Neutrophil (primary cell): ENCODE data around the gene SPATA6L.

Experiments used
- H3K27ac ChIP-seq: fragments of 200-600 bp; sonication (generic); 2 replicates; pipeline ENCODE4 v1.5.1; 2016; ENCODE audit warnings: mild to moderate bottlenecking, moderate library complexity
- H3K27me3 ChIP-seq: fragments of 200-600 bp; sonication (generic); 2 replicates; pipeline ENCODE4 v1.6.0; 2016; ENCODE audit warnings: mild to moderate bottlenecking
- H3K36me3 ChIP-seq: fragments of 200-600 bp; sonication (generic); 2 replicates; pipeline ENCODE4 v1.5.1; 2017
- H3K4me1 ChIP-seq, 2 experiments: fragments of 200-600 bp in 1 of 2; sonication (generic) in 1 of 2; 1 replicate in 1 of 2; 2 replicates in 1 of 2; pipeline versions ENCODE4 v1.5.1 to v1.6.1; 2013 to 2016; ENCODE audit warnings: low read depth in 1 of 2, low read length in 1 of 2, mild to moderate bottlenecking in 1 of 2, moderate library complexity in 1 of 2; ENCODE audit not compliant: control insufficient read depth in 1 of 2, insufficient read depth in 1 of 2
- H3K4me3 ChIP-seq, 2 experiments: fragments of 200-600 bp in 1 of 2; sonication (generic) in 1 of 2; 1 replicate in 1 of 2; 2 replicates in 1 of 2; pipeline ENCODE4 v1.5.1; 2013 to 2016; ENCODE audit warnings: low read depth in 1 of 2, low read length in 1 of 2, mild to moderate bottlenecking in 1 of 2, moderate library complexity in 1 of 2
- H3K9me3 ChIP-seq: fragments of 200-600 bp; sonication (generic); 2 replicates; pipeline ENCODE4 v1.5.1; 2016
- TF ChIP-seq, protein P1 (sequence below): fragments of 200-600 bp; sonication (generic); IDR thresholded peaks from 2 replicates; pipeline ENCODE4 v1.5.1; 2016; ENCODE audit warnings: antibody characterized with exemption

SPATA6L gene

GRCh38 chr9:4674783-4675182, 8.5 kb upstream of the SPATA6L start:
- H3K27me3 ChIP-seq, result no peaks in the 10 kb centered on the region
- peaks cover 15 to 16% of the 10 kb centered on the region in 2 experiments for H3K4me1 ChIP-seq
- no peaks in the 10 kb centered on the region for H3K9me3 ChIP-seq
- TF ChIP-seq, protein P1, sequence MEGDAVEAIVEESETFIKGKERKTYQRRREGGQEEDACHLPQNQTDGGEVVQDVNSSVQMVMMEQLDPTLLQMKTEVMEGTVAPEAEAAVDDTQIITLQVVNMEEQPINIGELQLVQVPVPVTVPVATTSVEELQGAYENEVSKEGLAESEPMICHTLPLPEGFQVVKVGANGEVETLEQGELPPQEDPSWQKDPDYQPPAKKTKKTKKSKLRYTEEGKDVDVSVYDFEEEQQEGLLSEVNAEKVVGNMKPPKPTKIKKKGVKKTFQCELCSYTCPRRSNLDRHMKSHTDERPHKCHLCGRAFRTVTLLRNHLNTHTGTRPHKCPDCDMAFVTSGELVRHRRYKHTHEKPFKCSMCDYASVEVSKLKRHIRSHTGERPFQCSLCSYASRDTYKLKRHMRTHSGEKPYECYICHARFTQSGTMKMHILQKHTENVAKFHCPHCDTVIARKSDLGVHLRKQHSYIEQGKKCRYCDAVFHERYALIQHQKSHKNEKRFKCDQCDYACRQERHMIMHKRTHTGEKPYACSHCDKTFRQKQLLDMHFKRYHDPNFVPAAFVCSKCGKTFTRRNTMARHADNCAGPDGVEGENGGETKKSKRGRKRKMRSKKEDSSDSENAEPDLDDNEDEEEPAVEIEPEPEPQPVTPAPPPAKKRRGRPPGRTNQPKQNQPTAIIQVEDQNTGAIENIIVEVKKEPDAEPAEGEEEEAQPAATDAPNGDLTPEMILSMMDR, result no peak
- H3K36me3 ChIP-seq, result no peaks in the 10 kb centered on the region
- no peak overlapping the region for H3K27ac ChIP-seq
- H3K4me3 ChIP-seq, result no peak overlapping the region

GRCh38 chr9:4671737-4672136, 5.5 kb upstream of the SPATA6L start:
- peaks cover 6 to 8% of the 10 kb centered on the region in 2 experiments for H3K4me1 ChIP-seq
- no peak overlapping the region for H3K27ac ChIP-seq
- TF ChIP-seq, protein P1, result no peak
- no peaks in the 10 kb centered on the region for H3K9me3 ChIP-seq
- H3K36me3 ChIP-seq, result no peaks in the 10 kb centered on the region
- no peak overlapping the region for H3K4me3 ChIP-seq
- H3K27me3 ChIP-seq, result peaks cover 24% of the 10 kb centered on the region

GRCh38 chr9:4670591-4670990, 4.3 kb upstream of the SPATA6L start:
- H3K4me3 ChIP-seq, result no peak overlapping the region
- no peaks in the 10 kb centered on the region for H3K9me3 ChIP-seq
- TF ChIP-seq, protein P1, result no peak
- H3K27me3 ChIP-seq, result peaks cover 35% of the 10 kb centered on the region
- H3K36me3 ChIP-seq, result no peaks in the 10 kb centered on the region
- H3K27ac ChIP-seq, result no peak overlapping the region
- peaks cover 15 to 17% of the 10 kb centered on the region in 2 experiments for H3K4me1 ChIP-seq

DNA sequence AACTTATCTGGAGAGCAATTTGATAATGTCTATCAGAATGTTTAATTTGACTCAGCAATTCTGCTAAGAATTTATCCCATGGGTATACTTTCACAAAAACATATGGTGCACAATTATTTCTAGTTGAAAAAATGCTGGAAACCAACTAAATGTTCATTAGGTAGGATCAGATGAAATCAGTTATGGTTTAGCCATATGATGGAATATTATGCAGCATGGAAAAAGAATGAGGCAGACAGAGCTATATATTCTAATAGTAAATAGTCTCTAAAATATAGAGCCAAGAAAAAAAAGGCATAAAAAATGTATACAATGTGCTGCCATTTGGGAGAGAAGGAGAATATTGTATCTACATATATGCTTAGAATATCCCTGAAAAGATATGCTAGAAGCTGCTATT, 3.6 kb upstream of the SPATA6L start:
- TF ChIP-seq, protein P1, result no peak
- no peak overlapping the region for H3K27ac ChIP-seq
- peaks cover 38% of the 10 kb centered on the region for H3K27me3 ChIP-seq
- no peak overlapping the region for H3K4me3 ChIP-seq
- H3K4me1 ChIP-seq, result peaks cover 15 to 17% of the 10 kb centered on the region in 2 experiments
- no peaks in the 10 kb centered on the region for H3K9me3 ChIP-seq
- H3K36me3 ChIP-seq, result no peaks in the 10 kb centered on the region

DNA sequence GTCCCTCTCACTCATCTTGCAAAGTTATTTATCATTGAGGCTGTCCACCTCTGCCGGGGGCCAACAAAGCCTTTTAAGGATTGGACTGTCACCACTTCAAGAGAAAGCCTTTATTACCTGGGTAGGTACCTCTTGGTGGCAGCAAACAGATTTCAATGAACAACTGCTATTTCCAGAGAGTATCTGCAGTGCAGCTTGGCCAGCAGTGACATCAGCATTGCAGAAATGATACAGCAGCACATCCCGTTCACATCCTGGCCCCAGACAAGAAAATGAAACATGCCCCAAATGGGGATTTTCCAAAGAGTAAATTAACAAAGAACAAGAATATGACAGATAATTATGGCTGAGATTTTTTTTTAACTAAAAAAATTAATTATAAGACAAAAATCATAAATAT, 2.3 kb upstream of the SPATA6L start:
- no peaks in the 10 kb centered on the region for H3K36me3 ChIP-seq
- H3K4me1 ChIP-seq, result peaks cover 15 to 19% of the 10 kb centered on the region in 2 experiments
- no peak overlapping the region for H3K4me3 ChIP-seq
- H3K27ac ChIP-seq, result no peak overlapping the region
- peaks cover 38% of the 10 kb centered on the region for H3K27me3 ChIP-seq
- TF ChIP-seq, protein P1, result no peak
- H3K9me3 ChIP-seq, result no peaks in the 10 kb centered on the region

DNA sequence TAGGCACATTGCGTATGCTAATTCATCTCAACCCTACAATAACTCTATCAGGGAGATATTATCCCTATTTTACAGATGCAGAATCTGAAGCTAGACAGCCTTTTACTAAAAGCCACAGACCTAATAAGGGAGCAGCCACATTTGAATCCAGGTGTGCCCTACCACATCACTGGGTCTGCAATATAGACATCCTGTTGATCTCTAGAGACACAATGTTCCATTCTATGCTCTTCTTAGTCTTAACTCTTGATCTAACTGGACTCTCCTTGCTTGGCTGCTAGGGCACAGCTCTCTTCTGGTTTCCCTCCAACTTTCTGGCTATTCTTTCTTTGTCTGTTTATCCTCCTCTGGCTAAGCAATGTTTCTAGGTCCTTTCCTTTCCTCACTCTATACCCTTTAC, 1.4 kb upstream of the SPATA6L start:
- H3K4me1 ChIP-seq, result peaks cover 21 to 28% of the 10 kb centered on the region in 2 experiments

More for the DNA sequence above, 1.4 kb upstream of the SPATA6L start:
- Histone ChIP-seq H3K27ac (no peak overlapping the region), H3K4me3 (no peak overlapping the region), H3K36me3 (no peaks in the 10 kb centered on the region), H3K27me3 (peaks cover 38% of the 10 kb centered on the region), H3K9me3 (no peaks in the 10 kb centered on the region)
- TF ChIP-seq, protein P1, result no peak
